HG02970 (cell line): ENCODE measurements around the gene PGP.
"Not testable (repeated sequence)": the region's sequence is repeated elsewhere in the genome, so short reads cannot be mapped to it uniquely, and the experiment has no call there.

ENCODE experiments used
- ATAC-seq: cut with Tn5 transposase; IDR thresholded peaks from one replicate; pipeline ENCODE4 v1.9.1; 2021; ENCODE audit warnings: mild to moderate bottlenecking, moderate library complexity, moderate number of reproducible peaks; ENCODE audit not compliant: unreplicated experiment, low FRiP score

Gene PGP

GRCh38 chr16:2204416-2205103 lies 10.1 kb downstream of the PGP start:
- no peak for ATAC-seq

- not testable (repeated sequence) for ATAC-seq
Measured at GRCh38 chr16:2203119-2203688, 11.4 kb downstream of the PGP start.

DNA sequence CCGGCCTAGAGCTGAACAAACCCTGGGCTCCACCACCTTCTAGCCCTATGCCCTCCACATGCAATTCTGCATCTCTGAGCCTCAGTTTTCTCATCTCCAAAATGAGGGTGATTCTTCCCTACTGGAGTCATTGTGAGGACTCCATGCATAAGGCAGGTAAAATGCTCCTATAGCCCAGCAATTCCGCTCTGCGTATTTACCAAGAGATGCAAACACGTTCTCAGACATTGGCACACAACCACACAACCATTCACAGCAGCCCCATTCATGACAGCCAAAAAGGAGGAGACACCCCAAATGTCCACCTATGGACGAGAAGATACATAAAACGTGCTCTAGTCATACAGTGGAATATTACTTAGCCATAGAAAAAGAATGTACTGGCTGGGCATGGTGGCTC lies 14.3 kb downstream of the PGP start:
- ATAC-seq: no peak

DNA sequence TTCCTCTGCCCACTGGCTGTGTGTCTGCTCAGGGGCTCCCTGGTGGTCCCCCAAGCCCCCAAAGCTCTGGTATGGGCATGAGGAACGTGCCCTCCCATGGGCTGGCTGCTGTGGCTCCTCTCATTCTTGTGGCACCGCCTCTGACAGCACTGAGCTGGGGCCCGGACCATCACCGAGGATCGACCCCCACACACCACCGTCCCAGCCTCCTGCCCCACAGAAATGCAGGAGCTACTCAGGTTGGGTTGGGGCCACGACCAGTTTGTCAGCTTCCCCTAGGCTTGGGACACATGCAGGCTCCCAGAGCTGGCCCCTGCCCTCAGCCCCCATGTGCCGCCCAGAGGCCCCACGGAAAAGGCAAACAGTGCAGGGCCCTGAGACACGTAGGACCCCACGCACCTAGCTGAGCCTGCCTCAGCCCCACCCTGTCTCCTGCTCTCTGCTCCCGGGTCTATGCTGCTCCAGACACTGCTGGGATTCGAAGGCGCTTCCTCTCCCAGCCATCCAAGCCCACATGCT lies 15.0 kb downstream of the PGP start:
- no peak for ATAC-seq

- no peak for ATAC-seq
Measured at GRCh38 chr16:2199095-2199494, 15.5 kb downstream of the PGP start.

DNA sequence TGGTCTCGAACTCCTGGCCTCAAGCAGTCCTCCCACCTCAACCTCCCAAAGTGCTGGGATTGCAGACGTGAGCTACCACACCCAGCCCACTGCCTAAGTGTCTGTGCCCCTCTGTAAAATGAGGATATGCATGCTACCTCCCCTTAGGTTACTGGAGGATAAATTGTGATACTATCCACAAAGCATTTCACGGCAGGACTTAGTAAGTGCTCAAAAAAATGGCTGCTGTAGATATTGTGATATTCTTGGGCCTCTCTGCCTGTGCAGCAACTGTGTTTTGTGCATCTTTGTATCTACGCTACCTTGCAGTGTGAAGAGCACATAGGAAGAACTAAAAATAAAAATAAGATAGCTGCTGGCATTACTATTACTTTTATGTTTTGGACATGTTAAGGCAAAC lies 16.4 kb downstream of the PGP start:
- ATAC-seq: no peak

DNA sequence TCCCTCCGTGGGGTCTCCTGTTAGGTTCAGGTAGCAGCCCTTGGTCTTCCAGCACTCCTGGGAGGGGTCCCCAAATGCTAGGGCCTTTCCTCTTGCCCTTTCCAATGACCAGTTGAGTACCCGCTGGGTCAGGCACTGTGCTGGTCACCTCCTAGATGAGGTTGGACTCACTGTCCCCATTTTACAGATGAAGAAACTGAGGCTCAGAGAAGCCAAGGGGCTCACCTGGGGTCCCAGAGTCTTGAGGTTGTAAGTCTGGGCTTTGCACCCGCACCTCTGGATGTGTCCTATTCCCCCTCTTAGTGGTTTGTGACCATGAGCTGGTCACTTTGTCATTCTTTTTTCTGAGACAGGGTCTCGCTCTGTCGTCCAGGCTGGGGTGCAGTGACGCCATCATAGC lies 16.9 kb downstream of the PGP start:
- ATAC-seq: no peak

DNA sequence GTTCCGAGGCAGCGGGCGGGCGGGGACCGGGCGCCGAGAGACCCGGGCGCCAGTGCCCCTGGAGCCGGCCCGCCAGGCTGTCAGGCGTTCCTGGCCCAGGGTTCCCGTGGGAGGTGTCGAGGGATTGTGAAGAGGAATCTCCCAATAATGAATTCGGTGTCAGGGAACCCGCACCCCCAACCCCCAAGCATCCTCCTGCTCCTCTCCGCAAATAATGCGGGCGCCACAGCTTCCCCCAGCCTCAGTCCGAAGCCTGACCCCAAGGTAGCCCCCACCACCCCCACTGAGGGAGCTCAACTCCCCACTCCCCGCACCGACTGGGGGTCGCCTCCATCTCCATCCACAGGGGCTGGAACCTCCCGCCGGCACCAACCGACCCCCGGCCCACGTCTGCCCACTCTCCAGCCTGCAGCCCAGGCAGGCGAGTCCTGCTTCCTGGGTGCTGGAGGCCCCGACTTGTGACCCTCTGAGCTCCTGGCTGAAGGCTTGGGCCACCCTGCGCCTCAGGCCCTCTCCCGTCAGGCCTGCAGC lies 17.6 kb downstream of the PGP start:
- ATAC-seq: no peak

- no peak for ATAC-seq
Measured at GRCh38 chr16:2196162-2196980, 18.3 kb downstream of the PGP start, which contains the start of gene CASKIN1. TSS of gene CASKIN1 (minus strand) at chr16:2196605. CDS start at chr16:2196432, 173 bp downstream.

DNA sequence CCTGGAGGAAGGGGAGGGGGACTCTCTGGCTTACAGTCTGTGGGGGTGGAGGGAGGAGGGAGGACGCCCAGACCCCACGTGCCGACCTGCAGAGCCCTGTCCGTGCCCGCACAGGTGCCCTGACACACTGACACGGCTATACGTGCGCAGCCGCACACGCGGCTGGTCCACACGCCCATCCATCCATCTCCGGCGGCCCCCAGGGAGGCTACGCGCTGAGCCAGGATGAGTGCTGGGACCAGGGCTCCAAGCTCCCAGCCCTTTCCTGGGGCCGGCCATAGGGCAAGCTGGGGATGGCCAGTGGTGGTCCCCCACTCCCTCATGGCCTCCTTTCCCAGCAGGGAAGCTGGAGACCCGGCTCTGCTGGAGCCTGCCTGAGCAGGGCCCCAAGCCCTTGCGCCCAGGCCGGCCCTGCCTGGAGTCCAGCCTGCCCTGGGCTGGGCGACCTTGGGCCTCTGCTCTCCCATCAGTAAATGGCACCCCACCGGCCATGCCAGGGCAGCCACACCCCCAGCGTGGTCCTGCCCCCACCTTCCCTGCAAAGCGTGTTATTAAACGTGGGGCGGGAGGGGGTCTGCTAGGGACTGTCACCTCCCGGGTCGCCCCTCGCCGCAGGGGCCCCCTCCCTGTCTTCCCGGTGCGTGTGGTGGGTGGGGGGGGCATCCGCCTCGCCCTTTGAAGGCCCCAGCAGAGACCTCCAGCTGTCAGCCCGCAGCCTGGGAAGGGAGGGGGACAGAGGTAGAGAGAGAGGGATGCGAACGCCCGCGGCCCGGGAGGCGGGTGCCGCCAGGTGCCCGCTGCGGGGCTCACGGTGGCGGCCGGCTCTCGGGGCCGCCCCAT lies 19.1 kb downstream of the PGP start:
- no peak for ATAC-seq

- no peak for ATAC-seq
Measured at GRCh38 chr16:2194852-2195321, 19.8 kb downstream of the PGP start.

DNA sequence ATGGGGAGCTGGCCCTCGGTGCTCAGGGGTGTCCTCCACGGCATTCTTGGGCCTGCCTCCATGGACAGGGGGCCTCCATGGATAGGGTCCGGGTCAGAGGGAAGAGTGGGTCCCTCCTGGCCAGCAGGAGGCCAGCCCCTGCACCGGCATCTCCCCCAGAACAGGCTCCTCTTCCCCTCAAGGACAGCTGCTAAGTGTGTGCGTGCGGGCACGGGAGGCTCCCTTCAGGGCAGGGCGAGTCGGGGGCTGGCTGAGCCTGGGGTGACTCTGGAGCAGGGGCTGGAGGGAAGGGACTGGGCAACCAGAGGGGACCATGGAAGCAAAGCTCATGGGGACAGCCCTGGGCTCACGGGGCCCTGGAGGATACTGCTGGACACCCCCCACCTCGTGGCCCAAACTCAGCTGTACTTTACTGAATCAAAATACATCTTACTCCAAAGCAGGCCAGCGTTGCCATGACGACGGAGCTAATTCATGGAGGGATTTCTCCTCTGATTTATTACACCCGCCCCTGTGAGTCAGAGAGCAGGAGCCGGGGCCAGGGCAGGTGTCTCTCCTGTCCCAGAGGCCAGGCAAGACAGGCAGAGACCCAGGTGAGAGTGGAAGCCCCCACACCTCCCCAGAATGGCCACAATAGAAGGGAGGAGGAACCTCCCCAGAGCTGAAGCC lies 20.3 kb downstream of the PGP start:
- no peak for ATAC-seq

DNA sequence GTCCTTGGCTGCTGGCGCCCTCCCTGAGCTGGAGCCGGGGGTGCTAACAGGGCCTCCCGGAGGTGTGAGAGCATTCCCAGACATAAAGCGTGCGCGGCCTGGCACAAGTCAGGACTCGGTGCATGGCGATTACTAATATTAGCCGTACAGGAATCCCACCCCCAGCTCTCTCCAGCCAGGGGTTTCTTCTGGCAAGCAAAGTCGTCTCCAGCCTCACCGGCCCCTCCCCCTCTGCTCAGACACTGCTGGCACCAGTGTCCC lies 23.3 kb downstream of the PGP start:
- ATAC-seq: no peak

DNA sequence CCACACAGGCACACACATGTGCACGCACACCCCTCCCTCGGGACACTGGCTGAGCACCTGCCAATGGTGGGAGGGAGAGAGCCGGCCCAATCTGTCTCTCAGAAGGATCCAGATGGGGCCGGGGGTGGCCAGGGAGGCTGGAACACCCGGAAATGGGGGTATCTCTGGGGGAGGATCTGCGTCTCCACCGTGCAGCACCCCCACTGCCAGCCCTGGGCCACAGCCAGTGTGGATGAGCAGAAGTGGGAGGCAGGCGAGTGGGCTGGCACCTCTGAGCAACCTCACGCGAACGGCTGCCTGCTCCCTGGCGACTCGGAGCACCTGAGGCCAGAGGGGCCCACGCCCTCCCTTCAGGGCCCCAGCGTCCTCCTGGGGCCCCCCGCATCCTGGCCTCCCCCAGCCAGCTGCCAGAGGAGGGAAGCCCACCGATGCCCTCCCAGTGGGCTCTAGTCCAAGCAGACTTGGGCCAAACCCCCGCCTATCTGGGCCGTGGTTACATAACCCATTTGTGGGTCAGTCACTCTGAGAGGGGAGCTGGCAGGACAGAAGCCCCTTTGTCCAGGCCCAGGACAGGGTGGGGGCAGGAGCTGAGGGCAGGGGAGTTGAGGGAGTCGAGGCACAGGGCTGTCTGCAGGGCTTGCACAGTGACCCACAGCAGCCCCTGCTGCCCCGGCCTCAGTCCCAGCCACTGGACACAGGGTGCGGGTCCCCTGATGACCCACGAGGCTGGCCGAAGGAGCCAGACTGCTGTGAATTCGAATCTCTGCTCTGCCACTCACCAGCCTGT lies 23.8 kb downstream of the PGP start:
- ATAC-seq: no peak

- no peak for ATAC-seq
Measured at GRCh38 chr16:2190002-2190658, 24.5 kb downstream of the PGP start.

- no peak for ATAC-seq
Measured at GRCh38 chr16:2189252-2189893, 25.3 kb downstream of the PGP start.

GRCh38 chr16:2188395-2188794 lies 26.2 kb downstream of the PGP start:
- no peak for ATAC-seq

DNA sequence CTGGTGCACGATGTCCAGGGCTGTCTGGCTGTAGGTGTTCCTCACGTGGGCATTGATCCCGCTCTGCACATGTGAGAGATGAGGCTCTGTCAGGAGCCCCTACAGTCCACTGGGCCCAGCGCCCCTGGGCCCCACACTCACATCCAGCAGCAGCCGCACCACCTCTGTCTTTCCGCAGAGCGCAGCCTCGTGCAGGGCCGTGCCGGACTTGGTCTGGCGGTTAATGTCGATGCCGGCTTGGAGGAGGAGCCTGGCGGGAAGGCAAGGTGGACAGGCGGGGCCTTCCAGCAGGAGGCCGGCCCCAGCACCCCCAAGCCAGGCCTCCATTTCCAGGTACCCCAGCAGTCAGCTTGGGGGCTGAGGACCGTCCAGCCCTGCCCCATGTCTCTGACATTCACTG lies 27.4 kb downstream of the PGP start:
- no peak for ATAC-seq
